A673 (cell line): Measurements from ENCODE around the gene BEST3.

Experiments used
- CTCF ChIP-seq: fragments of 300-800, 200-600 bp; sonication (generic); conservative IDR thresholded peaks from 2 replicates; pipeline ENCODE4 v1.5.1; 2017; ENCODE audit warnings: low read depth, mild to moderate bottlenecking, antibody characterized with exemption, low read length, moderate library complexity, mixed read lengths
- EZH2 ChIP-seq: fragments of 200-600 bp; sonication (generic); IDR thresholded peaks from 2 replicates; pipeline ENCODE4 v1.6.1; 2017; ENCODE audit warnings: borderline replicate concordance, low read depth, mild to moderate bottlenecking, mixed read lengths, antibody characterized with exemption, low read length; ENCODE audit not compliant: poor library complexity, severe bottlenecking

DNA sequence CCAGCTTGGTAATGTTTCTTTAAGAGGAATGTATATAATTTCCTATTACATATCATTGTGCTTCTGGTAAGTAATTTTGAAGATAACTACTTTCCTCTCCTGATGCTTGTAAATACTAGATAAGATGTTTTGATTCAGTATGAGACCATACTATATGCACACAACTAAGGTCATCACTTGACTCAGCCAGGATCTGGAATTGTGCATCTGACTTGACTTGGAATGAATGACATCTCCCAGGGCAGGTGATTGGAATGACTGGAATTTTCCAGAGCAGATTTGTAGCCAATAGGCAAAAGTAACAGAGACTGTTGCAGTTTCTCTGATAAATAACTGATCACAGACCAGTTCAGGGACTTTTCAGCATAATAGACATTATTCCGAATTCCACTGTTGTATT, 11.1 kb downstream of the BEST3 start:
- TF ChIP-seq EZH2 (no peak), CTCF (no peak)
